GM12878 (cell line): ENCODE data around the gene VGLL2.

Experiments
- CREB1 ChIP-seq: IDR thresholded peaks from 2 replicates; pipeline ENCODE4 v1.6.1; 2012; ENCODE audit warnings: low read depth, mild to moderate bottlenecking, inconsistent platforms
- CTCF ChIP-seq, 3 experiments: IDR thresholded peaks in 2 of 3; conservative IDR thresholded peaks in 1 of 3; 2 replicates each; pipeline ENCODE4 v1.5.1; 2011; ENCODE audit warnings: low read depth in 3 of 3, low read length in 3 of 3, mild to moderate bottlenecking in 3 of 3, control low read depth in 2 of 3, moderate library complexity in 2 of 3, inconsistent platforms in 1 of 3, mixed read lengths in 1 of 3; ENCODE audit not compliant: control insufficient read depth in 2 of 3, insufficient read depth in 1 of 3; ENCODE audit errors: extremely low read depth in 1 of 3
- GABPA ChIP-seq: IDR thresholded peaks from 2 replicates; pipeline ENCODE4 v1.6.1; 2014; ENCODE audit warnings: antibody characterized with exemption, low read depth, mild to moderate bottlenecking, inconsistent platforms
- GATAD2B ChIP-seq: fragments of 450-650 bp; conservative IDR thresholded peaks from 2 replicates; pipeline ENCODE4 v1.6.1; 2017; ENCODE audit warnings: low read depth, mild to moderate bottlenecking, moderate library complexity
- JUNB ChIP-seq: IDR thresholded peaks from 2 replicates; pipeline ENCODE4 v1.6.1; 2016; ENCODE audit warnings: antibody characterized with exemption, mild to moderate bottlenecking
- POU2F2 ChIP-seq: IDR thresholded peaks from 3 replicates; pipeline ENCODE4 v1.6.1; 2011; ENCODE audit warnings: low read depth, mild to moderate bottlenecking, low read length, borderline replicate concordance
- TF ChIP-seq, protein P1 (sequence below): fragments of 450-650 bp; IDR thresholded peaks from 2 replicates; pipeline ENCODE4 v1.6.1; 2017; ENCODE audit warnings: antibody characterized with exemption, mild to moderate bottlenecking, moderate library complexity

GRCh38 chr6:117307655-117308054 lies 42.3 kb downstream of the VGLL2 start:
- TF ChIP-seq CTCF (IDR thresholded peaks at IDR 0.05 in 2 of 3, conservative IDR thresholded peaks at IDR 0.05 in 1 of 3; ENCODE audit: control insufficient read depth in 2 of 3, extremely low read depth in 1 of 3, insufficient read depth in 1 of 3, low read depth in 3 of 3, low read length in 3 of 3) (no peak), CREB1 (no peak), GABPA (no peak), GATAD2B (no peak), POU2F2 (no peak), JUNB (no peak)
- TF ChIP-seq, protein P1, sequence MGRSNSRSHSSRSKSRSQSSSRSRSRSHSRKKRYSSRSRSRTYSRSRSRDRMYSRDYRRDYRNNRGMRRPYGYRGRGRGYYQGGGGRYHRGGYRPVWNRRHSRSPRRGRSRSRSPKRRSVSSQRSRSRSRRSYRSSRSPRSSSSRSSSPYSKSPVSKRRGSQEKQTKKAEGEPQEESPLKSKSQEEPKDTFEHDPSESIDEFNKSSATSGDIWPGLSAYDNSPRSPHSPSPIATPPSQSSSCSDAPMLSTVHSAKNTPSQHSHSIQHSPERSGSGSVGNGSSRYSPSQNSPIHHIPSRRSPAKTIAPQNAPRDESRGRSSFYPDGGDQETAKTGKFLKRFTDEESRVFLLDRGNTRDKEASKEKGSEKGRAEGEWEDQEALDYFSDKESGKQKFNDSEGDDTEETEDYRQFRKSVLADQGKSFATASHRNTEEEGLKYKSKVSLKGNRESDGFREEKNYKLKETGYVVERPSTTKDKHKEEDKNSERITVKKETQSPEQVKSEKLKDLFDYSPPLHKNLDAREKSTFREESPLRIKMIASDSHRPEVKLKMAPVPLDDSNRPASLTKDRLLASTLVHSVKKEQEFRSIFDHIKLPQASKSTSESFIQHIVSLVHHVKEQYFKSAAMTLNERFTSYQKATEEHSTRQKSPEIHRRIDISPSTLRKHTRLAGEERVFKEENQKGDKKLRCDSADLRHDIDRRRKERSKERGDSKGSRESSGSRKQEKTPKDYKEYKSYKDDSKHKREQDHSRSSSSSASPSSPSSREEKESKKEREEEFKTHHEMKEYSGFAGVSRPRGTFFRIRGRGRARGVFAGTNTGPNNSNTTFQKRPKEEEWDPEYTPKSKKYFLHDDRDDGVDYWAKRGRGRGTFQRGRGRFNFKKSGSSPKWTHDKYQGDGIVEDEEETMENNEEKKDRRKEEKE, result no peak
